Sigmoid colon (tissue), 4 donors: ENCODE measurements around the gene IQCK.

Source experiments
- EP300 ChIP-seq, 4 donors: sonication (generic); formaldehyde crosslinking; IDR thresholded peaks; one replicate each; pipeline ENCODE4 v1.6.1; 2017; ENCODE audit warnings: antibody characterized with exemption in 4 of 4
- POLR2A ChIP-seq, 2 donors: fragments of 450-650 bp; IDR thresholded peaks; one replicate each; pipeline ENCODE4 v1.6.1; 2016; ENCODE audit warnings: antibody characterized with exemption in 2 of 2, mild to moderate bottlenecking in 2 of 2, moderate library complexity in 2 of 2
- POLR2AphosphoS5 ChIP-seq, 4 donors: sonication (generic); formaldehyde crosslinking; IDR thresholded peaks; one replicate each; pipeline ENCODE4 v1.6.1; 2017; ENCODE audit warnings: antibody characterized with exemption in 4 of 4
- TF ChIP-seq, protein P1 (sequence below), 4 experiments: fragments of 450-650 bp in 3 of 4; fragments of 200-600 bp in 1 of 4; IDR thresholded peaks; one replicate each; pipeline ENCODE4 v1.5.1; 2016 to 2019; ENCODE audit warnings: antibody characterized with exemption in 4 of 4, mild to moderate bottlenecking in 3 of 4, moderate library complexity in 2 of 4

GRCh38 chr16:19810817-19811731 lies 93.0 kb downstream of the IQCK start:
- TF ChIP-seq POLR2A (IDR thresholded peaks at IDR 0.05): no peak
- TF ChIP-seq, protein P1, sequence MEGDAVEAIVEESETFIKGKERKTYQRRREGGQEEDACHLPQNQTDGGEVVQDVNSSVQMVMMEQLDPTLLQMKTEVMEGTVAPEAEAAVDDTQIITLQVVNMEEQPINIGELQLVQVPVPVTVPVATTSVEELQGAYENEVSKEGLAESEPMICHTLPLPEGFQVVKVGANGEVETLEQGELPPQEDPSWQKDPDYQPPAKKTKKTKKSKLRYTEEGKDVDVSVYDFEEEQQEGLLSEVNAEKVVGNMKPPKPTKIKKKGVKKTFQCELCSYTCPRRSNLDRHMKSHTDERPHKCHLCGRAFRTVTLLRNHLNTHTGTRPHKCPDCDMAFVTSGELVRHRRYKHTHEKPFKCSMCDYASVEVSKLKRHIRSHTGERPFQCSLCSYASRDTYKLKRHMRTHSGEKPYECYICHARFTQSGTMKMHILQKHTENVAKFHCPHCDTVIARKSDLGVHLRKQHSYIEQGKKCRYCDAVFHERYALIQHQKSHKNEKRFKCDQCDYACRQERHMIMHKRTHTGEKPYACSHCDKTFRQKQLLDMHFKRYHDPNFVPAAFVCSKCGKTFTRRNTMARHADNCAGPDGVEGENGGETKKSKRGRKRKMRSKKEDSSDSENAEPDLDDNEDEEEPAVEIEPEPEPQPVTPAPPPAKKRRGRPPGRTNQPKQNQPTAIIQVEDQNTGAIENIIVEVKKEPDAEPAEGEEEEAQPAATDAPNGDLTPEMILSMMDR (IDR thresholded peaks at IDR 0.05): no peak
- TF ChIP-seq EP300 (IDR thresholded peaks at IDR 0.05): no peak
- no peak for TF ChIP-seq POLR2AphosphoS5 (IDR thresholded peaks at IDR 0.05)
